Measurements from ENCODE around the gene FBXO46.

DNA sequence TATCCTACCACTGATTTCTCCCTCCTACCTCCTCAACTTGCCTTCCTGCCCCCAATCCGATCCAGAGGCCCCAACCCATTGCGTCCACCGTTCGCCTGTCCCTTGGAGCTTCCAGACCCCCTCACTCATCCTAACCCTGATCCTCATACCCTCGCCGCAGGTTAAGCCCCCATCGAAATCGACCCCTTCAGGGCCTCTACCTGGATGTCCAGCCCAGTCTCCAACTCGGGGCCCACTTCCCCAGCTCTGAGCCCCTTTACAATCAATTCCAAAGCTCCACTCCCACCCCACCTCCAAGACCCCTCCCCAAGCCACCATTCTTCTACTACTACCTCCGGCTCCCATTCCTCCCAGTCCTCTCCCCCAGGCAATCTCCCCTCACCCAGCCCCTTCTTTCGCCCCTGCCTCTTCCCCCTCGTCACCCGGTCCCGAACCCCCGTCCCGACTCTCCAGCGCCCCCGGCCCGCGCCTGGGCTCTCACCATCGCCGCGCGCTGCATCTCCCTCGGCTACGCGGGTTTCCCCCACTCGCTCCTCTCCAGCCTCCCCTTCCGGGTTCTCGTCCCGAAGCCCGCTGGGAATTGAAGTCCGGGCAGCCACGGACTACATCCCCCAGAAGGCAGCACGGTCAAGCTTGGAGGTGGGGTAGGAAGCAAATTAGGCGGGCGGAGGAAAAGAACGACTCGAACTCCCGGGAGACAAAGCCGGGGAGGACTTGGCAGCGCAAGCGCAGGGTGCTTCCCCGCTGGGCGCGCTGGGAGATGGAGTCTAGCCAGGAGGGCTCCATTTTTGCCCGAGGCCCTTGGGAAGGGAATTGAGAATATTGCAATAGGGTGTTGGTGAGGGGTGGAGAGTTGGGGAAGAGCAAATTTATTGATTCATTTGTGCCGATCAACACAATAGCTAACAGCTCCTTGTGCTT, at the start of gene FBXO46:
- TF ChIP-seq BACH2 (CRISPR knock-in tag; IDR thresholded peaks at IDR 0.05; ENCODE audit: borderline replicate concordance), result no peak
- TF ChIP-seq, protein P1, sequence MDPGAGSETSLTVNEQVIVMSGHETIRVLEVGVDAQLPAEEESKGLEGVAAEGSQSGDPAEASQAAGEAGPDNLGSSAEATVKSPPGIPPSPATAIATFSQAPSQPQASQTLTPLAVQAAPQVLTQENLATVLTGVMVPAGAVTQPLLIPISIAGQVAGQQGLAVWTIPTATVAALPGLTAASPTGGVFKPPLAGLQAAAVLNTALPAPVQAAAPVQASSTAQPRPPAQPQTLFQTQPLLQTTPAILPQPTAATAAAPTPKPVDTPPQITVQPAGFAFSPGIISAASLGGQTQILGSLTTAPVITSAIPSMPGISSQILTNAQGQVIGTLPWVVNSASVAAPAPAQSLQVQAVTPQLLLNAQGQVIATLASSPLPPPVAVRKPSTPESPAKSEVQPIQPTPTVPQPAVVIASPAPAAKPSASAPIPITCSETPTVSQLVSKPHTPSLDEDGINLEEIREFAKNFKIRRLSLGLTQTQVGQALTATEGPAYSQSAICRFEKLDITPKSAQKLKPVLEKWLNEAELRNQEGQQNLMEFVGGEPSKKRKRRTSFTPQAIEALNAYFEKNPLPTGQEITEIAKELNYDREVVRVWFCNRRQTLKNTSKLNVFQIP (CRISPR knock-in tag; IDR thresholded peaks at IDR 0.05; ENCODE audit: borderline replicate concordance, low read depth), result no peak
- TF ChIP-seq, protein P2, sequence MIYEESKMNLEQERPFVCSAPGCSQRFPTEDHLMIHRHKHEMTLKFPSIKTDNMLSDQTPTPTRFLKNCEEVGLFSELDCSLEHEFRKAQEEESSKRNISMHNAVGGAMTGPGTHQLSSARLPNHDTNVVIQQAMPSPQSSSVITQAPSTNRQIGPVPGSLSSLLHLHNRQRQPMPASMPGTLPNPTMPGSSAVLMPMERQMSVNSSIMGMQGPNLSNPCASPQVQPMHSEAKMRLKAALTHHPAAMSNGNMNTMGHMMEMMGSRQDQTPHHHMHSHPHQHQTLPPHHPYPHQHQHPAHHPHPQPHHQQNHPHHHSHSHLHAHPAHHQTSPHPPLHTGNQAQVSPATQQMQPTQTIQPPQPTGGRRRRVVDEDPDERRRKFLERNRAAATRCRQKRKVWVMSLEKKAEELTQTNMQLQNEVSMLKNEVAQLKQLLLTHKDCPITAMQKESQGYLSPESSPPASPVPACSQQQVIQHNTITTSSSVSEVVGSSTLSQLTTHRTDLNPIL (CRISPR knock-in tag; IDR thresholded peaks at IDR 0.05; ENCODE audit: low read depth), result no peak
- no peak for TF ChIP-seq PPARA (CRISPR knock-in tag; IDR thresholded peaks at IDR 0.05; ENCODE audit: borderline replicate concordance)

Data from SK-N-SH treated with all-trans-retinoic acid at 6 μM for 48 hours (cell line).